ENCODE results near the gene MYADM. TPM values are rescaled to one million over a fixed set of nuclear protein-coding genes. Genes with fewer than 3 reads are reported as not detected.

The MYADM gene
- 6.7 TPM for total RNA-seq

GRCh38 chr19:53867225-53868090 is at the start of gene MYADM:
MYADM (plus strand) TSS chr19:53867883; CDS start chr19:53873530, 5,647 bp downstream.

GRCh38 chr19:53824134-53824611 is 43.5 kb upstream of the MYADM start, which contains the start of gene NLRP12:
NLRP12 (minus strand) TSS chr19:53824314; CDS start chr19:53824174, 140 bp downstream.

DNA sequence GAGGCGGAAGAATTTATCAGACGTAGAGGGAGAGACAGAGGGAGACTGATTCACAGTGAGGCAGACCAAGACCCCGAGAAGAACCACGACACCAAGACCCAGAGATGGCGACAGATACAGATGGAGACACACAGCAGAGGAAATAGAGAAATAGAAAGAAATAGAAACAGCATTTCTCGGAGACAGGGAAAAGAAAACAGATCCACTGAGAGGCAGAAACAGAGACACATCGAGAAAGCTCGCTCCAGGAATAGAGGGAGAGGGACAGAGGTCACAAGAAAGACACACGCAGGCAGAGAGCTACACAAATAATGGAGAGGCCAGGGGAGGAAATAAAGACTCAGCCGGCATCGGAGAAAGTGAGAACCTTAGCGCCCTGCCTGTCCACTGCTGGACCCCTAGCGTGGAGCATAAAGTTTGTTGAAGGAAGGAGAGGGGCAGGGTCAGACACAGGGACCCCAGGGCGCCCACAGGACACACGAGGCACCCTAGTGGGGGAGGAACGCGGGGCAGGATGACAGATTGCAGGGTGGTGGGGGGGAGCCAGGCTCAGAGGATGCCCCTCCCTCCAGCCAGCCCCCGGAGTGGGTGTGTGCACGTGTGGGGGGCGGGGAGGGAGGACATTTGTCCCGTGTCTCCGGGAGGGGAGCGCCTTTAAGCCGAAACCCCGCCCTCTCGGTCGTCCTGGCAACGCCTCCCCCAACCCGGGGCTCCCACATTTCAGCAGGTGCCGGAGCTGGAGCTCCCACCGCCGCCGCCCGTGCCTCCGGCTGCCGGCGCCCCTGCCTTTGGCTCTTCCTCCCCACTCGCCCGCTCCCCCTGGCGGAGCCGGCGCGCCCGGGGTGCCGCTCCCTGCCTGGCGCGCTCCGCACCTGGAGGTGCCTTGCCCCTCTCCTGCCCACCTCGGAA is 14.1 kb downstream of the MYADM start, which contains the start of gene PRKCG:
Gene PRKCG (plus strand): TSS at position 716 of the 909 bp plus-strand sequence. CDS start 298 bp downstream, outside the sequence.

DNA sequence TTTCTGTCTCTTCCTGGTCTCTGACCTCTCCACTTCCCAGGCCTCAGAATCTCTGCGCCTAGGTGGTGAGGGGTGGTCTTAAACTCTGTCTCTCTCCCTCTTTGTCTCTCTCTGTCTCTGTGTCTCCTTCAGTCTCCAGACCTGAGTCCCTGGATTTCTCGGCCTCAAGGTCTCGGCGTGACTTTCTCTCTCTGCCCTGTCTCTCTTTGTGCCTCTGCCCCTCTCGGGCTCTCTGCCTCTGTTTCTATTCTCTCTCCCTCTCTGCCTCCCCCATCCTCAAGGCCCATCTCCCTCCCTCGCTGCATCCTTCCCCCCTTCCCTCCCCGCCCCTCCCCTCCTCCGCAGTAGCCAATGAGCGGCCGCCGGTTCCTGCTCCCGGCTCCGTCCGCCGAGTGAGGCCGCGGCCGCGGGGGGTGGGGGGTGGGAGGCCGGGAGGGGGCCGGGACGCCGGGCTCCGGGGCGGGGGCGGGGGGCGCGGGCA is 41.3 kb downstream of the MYADM start, which contains the start of gene CACNG7:
Gene CACNG7 (plus strand): TSS at position 344 of the 481 bp plus-strand sequence. CDS start 3,554 bp downstream, outside the sequence.

Other genes starting within 250 kb of the MYADM start
- not detected for gene DPRX, start 235.9 kb upstream of the MYADM start, total RNA-seq
- 0.23 TPM for gene NLRP12, start 43.6 kb upstream of the MYADM start, total RNA-seq
- gene PRKCG, start 14.3 kb downstream of the MYADM start, total RNA-seq: 5.8 TPM
- gene CACNG7, start 41.4 kb downstream of the MYADM start, total RNA-seq: 14.1 TPM
- gene CACNG8, start 95.1 kb downstream of the MYADM start, total RNA-seq: 7.4 TPM
- gene CACNG6, start 123.8 kb downstream of the MYADM start, total RNA-seq: 0.92 TPM
- gene VSTM1, start 196.0 kb downstream of the MYADM start, total RNA-seq: 0.23 TPM
- not detected for gene TARM1, start 213.5 kb downstream of the MYADM start, total RNA-seq
- 0.46 TPM for gene OSCAR, start 232.9 kb downstream of the MYADM start, total RNA-seq
- gene NDUFA3, start 235.0 kb downstream of the MYADM start, total RNA-seq: 13.1 TPM
- gene TFPT, start 247.8 kb downstream of the MYADM start, total RNA-seq: 11.5 TPM
- gene PRPF31, start 247.9 kb downstream of the MYADM start, total RNA-seq: 31.6 TPM